K562 (cell line): ENCODE measurements around the gene PRKAR1B. TPM values are rescaled to one million over a fixed set of nuclear protein-coding genes. Genes with fewer than 3 reads are reported as not detected.

Experiments
- ATAC-seq: fragments of 200-7000 bp; cut with Tn5 transposase; 3 replicates; pipeline ENCODE4 v1.9.1; 2020; ENCODE audit warnings: moderate library complexity
- BruUV-seq: library from RNA; stranded (reverse); fragments of 400-500 nt; replicated peaks from 2 replicates; lab custom pipeline; 2021; lab: Mats Ljungman, UMichigan
- CTCF ChIA-PET: fragments of 300-600 bp; formaldehyde crosslinking; extraction: SDS; loops from one replicate; lab custom pipeline; 2021; ENCODE audit warnings: low intra/inter-chr PET ratio; lab: Yijun Ruan, JAX
- POLR2A ChIA-PET: fragments of 300-600, 350-650 bp; sonication (Branson Sonifier 250); formaldehyde crosslinking; extraction: SDS; loops from one replicate; lab custom pipeline; 2021; ENCODE audit warnings: antibody characterized with exemption, inconsistent platforms; lab: Yijun Ruan, JAX
- DNase-seq, 4 experiments: peaks; one replicate each; pipeline versions ENCODE4 v3.0.0 to v3.0.0-alpha.2; 2011 to 2018; ENCODE audit warnings: low spot score in 3 of 4, mixed read lengths in 3 of 4; ENCODE audit errors: extremely low read depth in 1 of 4
- FAIRE-seq: peaks from 2 replicates; lab custom pipeline; 2011; peaks lifted over from hg19 to GRCh38; lab: Jason Lieb, UNC
- H2AFZ ChIP-seq: 2 replicates; pipeline ENCODE4 v1.6.0; 2011; ENCODE audit warnings: low read depth, low read length, control low read depth, inconsistent platforms
- H3K27ac ChIP-seq: fragments of 200-600 bp; 3 replicates; pipeline ENCODE4 v1.8.0; 2011; ENCODE audit warnings: low read depth, mild to moderate bottlenecking, control low read depth, inconsistent platforms, low read length, moderate library complexity, mixed read lengths; ENCODE audit errors: extremely low read depth
- H3K27me3 ChIP-seq, 2 experiments: fragments of 300-600 bp in 1 of 2; 2 replicates in 1 of 2; 3 replicates in 1 of 2; pipeline versions ENCODE4 v1.6.0 to v1.8.0; 2011; ENCODE audit warnings: inconsistent platforms in 2 of 2, low read length in 2 of 2, mild to moderate bottlenecking in 1 of 2, mixed read lengths in 1 of 2, moderate library complexity in 1 of 2; ENCODE audit not compliant: control insufficient read depth in 2 of 2, insufficient read depth in 2 of 2
- H3K36me3 ChIP-seq: fragments of 300-600 bp; 3 replicates; pipeline ENCODE4 v1.8.0; 2011; ENCODE audit warnings: mild to moderate bottlenecking, low read length, inconsistent platforms; ENCODE audit not compliant: control insufficient read depth, insufficient read depth
- H3K4me1 ChIP-seq, 2 experiments: fragments of 200-600 bp in 1 of 2; replicated peaks in 1 of 2; 2 replicates in 1 of 2; 3 replicates in 1 of 2; pipeline versions ENCODE4 v1.5.1 to v1.8.0; 2011; ENCODE audit warnings: inconsistent platforms in 2 of 2, low read length in 2 of 2, mild to moderate bottlenecking in 1 of 2, mixed read lengths in 1 of 2, moderate library complexity in 1 of 2; ENCODE audit not compliant: control insufficient read depth in 2 of 2, insufficient read depth in 2 of 2
- H3K4me2 ChIP-seq: 2 replicates; pipeline ENCODE4 v1.6.1; 2011; ENCODE audit warnings: low read length, control low read depth, inconsistent platforms, mixed read lengths; ENCODE audit not compliant: insufficient read depth
- H3K4me3 ChIP-seq: fragments of 200-600 bp; sonication (generic), shearing (Covaris generic); 2 replicates; pipeline ENCODE4 v1.5.1; 2016; ENCODE audit warnings: control low read depth, inconsistent platforms
- H3K79me2 ChIP-seq: fragments of 200-600 bp; 3 replicates; pipeline ENCODE4 v1.8.0; 2011; ENCODE audit warnings: low read length, inconsistent platforms; ENCODE audit not compliant: control insufficient read depth, insufficient read depth
- H3K9ac ChIP-seq, 2 experiments: 2 replicates each; pipeline versions ENCODE4 v1.6.0 to v1.6.1; 2011; ENCODE audit warnings: low read depth in 2 of 2, low read length in 2 of 2, control low read depth in 1 of 2, inconsistent platforms in 1 of 2, mild to moderate bottlenecking in 1 of 2, mixed read lengths in 1 of 2; ENCODE audit not compliant: insufficient read depth in 1 of 2
- H3K9me1 ChIP-seq: one replicate; pipeline ENCODE4 v1.6.0; 2011; ENCODE audit warnings: inconsistent platforms, mild to moderate bottlenecking, low read length, moderate library complexity; ENCODE audit not compliant: control insufficient read depth, insufficient read depth
- H3K9me3 ChIP-seq: replicated peaks from 2 replicates; pipeline ENCODE4 v1.5.1; 2011; ENCODE audit warnings: low read depth, low read length, inconsistent platforms; ENCODE audit not compliant: control insufficient read depth, insufficient read depth
- H4K20me1 ChIP-seq: replicated peaks from 2 replicates; pipeline ENCODE4 v1.6.1; 2011; ENCODE audit warnings: low read length, inconsistent platforms, mixed read lengths; ENCODE audit not compliant: control insufficient read depth, insufficient read depth
- BCLAF1 ChIP-seq, 2 experiments: fragments of 450-650 bp in 1 of 2; IDR thresholded peaks; 2 replicates each; pipeline ENCODE4 v1.6.1; 2011 to 2017; ENCODE audit warnings: low read depth in 2 of 2, antibody characterized with exemption in 1 of 2, borderline replicate concordance in 1 of 2, low read length in 1 of 2, mild to moderate bottlenecking in 1 of 2, mixed read lengths in 1 of 2; ENCODE audit not compliant: control insufficient read depth in 1 of 2
- CREBBP ChIP-seq: IDR thresholded peaks from one replicate; pipeline ENCODE4 v1.6.1; 2012; ENCODE audit warnings: low read depth, mild to moderate bottlenecking, control low read depth, inconsistent platforms, low read length
- HNRNPL ChIP-seq: fragments of 200-400 bp; formaldehyde crosslinking; IDR thresholded peaks from 2 replicates; pipeline ENCODE4 v1.6.1; 2017; ENCODE audit warnings: low read depth, mild to moderate bottlenecking, low read length
- MEF2A ChIP-seq: IDR thresholded peaks from 2 replicates; pipeline ENCODE4 v1.6.1; 2011; ENCODE audit warnings: low read depth, mild to moderate bottlenecking, low read length, moderate library complexity; ENCODE audit not compliant: control insufficient read depth
- MTF1 ChIP-seq: fragments of 250-450 bp; sonication (Bioruptor Pico); IDR thresholded peaks from 2 replicates; pipeline ENCODE4 v1.9.0; 2021; ENCODE audit warnings: moderate library complexity, mild to moderate bottlenecking, inconsistent platforms, borderline replicate concordance
- NR1H2 ChIP-seq: sonication (generic); formaldehyde crosslinking; IDR thresholded peaks from 2 replicates; pipeline ENCODE4 v1.4.0; 2020; ENCODE audit warnings: mild to moderate bottlenecking, missing genetic modification reagents
- PRDM10 ChIP-seq: fragments of 450-650 bp; IDR thresholded peaks from 2 replicates; pipeline ENCODE4 v1.6.1; 2018; ENCODE audit not compliant: partially characterized antibody
- RFX7 ChIP-seq: fragments of 250-450 bp; sonication (Bioruptor Pico); IDR thresholded peaks from 2 replicates; pipeline ENCODE4 v1.5.1; 2021; ENCODE audit warnings: mild to moderate bottlenecking
- SLC30A9 ChIP-seq: fragments of 250-450 bp; sonication (Bioruptor Pico); IDR thresholded peaks from 2 replicates; pipeline ENCODE4 v1.8.0; 2022; ENCODE audit warnings: mild to moderate bottlenecking, moderate library complexity
- TCF3 ChIP-seq: sonication (generic); formaldehyde crosslinking; IDR thresholded peaks from 2 replicates; pipeline ENCODE4 v1.4.0; 2020; ENCODE audit warnings: mild to moderate bottlenecking, missing genetic modification reagents
- TFAM ChIP-seq: fragments of 250-450 bp; sonication (Bioruptor Pico); conservative IDR thresholded peaks from 2 replicates; pipeline ENCODE4 v1.5.0; 2021; ENCODE audit warnings: mild to moderate bottlenecking, moderate library complexity
- ZFP30 ChIP-seq: fragments of 250-450 bp; sonication (Bioruptor Pico); IDR thresholded peaks from 2 replicates; pipeline ENCODE4 v1.8.0; 2022; ENCODE audit warnings: moderate library complexity, mild to moderate bottlenecking, inconsistent platforms, borderline replicate concordance
- ZNF165 ChIP-seq: fragments of 250-450 bp; sonication (Bioruptor Pico); IDR thresholded peaks from 2 replicates; pipeline ENCODE4 v1.4.0; 2020; ENCODE audit warnings: borderline replicate concordance
- ZNF282 ChIP-seq: sonication (generic); formaldehyde crosslinking; IDR thresholded peaks from 2 replicates; pipeline ENCODE4 v1.8.1; 2023; ENCODE audit warnings: missing genetic modification reagents
- WGBS: fragments of 100-300 bp; shearing (Covaris generic); methylation state at CpG from one replicate; pipeline ENCODE4 v1.1.6; 2016; ENCODE audit warnings: low coverage, mixed read lengths; ENCODE audit not compliant: insufficient coverage; ENCODE audit errors: missing lambda C conversion rate; 5-methylcytosine and 5-hydroxymethylcytosine counted together
- in situ Hi-C: fragments of 300-500 bp; cut with MboI; formaldehyde crosslinking; loops from 4 replicates; pipeline ENCODE4 v1.15.0; 2018; ENCODE audit warnings: inconsistent platforms, mixed read lengths
- intact Hi-C: fragments of 100-400 bp; cut with micrococcal nuclease; formaldehyde crosslinking; loops from 2 replicates; pipeline ENCODE4 v1.14.2; 2022
- polyA plus RNA-seq, 8 experiments: library from polyadenylated mRNA; depleted of rRNA in 4 of 8; stranded (reverse) in 5 of 8; unstranded in 3 of 8; fragments of >200 nt; fragmentation: Nextera tagmentation in 2 of 8; fragmentation: Illumina TruSeq in 1 of 8; extraction: Ambion mirVana in 2 of 8; extraction: Trizol in 1 of 8; gene quantifications; 2 replicates each; pipeline versions ENCODE4 v1.2.1 to v1.2.3, GENCODE V29; 2011 to 2014; ENCODE audit warnings: inconsistent platforms in 1 of 8, missing spikeins in 1 of 8
- total RNA-seq, 7 experiments: library from RNA; depleted of rRNA in 6 of 7; stranded (reverse); fragments of >200 nt in 6 of 7; fragmentation: Illumina TruSeq in 2 of 7; extraction: Trizol in 2 of 7; gene quantifications; 2 replicates each; pipeline versions ENCODE4 v1.2.1 to v1.2.3, GENCODE V29; 2011 to 2021; ENCODE audit warnings: low replicate concordance in 1 of 7

Gene PRKAR1B
- total and polyA plus RNA-seq, 9 of the 15 experiments (the other 6 are each of a cell fraction or from before 2014, with no cell fraction given): 0.99 to 30.5 (median 12.7) TPM

- peak overlapping the region in 1 of 2 experiments; percentile 56; a peak in 1 of 4 replicates for H3K9ac ChIP-seq
- 23% methylated on average over 13 of the region's 15 CpGs for WGBS
- POLR2A ChIA-PET: interaction anchor here (0.6 to 1.0 kb wide), 2 partner anchors 10 to 191 kb away, joined by 3 to 4 read pairs; no protein-coding TSS in a partner anchor
- H3K27ac ChIP-seq: no peak overlapping the region
- no peaks in the 10 kb centered on the region for H3K79me2 ChIP-seq
- peaks cover 0 to 22% of the 10 kb centered on the region in 2 experiments; a peak in 3 of 5 replicates for H3K4me1 ChIP-seq
- peak; percentile 67 for ATAC-seq
- H3K4me3 ChIP-seq: no peak overlapping the region
- peaks cover 0 to 16% of the 10 kb centered on the region in 2 experiments; a peak in 2 of 5 replicates for H3K27me3 ChIP-seq
- in situ Hi-C loops (no loop called here), intact Hi-C loops (no loop called here)
- peak; percentile 54 for FAIRE-seq
- H3K9me1 ChIP-seq: no peaks in the 10 kb centered on the region
- 0 out of 2 replicates have a peak, but pooled peaks cover 4% of the 10 kb centered on the region for H4K20me1 ChIP-seq
- BruUV-seq: no TSS peak
- 0 out of 2 replicates have a peak, but pooled peaks cover 3% of the 10 kb centered on the region for H3K9me3 ChIP-seq
- CTCF ChIA-PET: no interaction called here
- H2AFZ ChIP-seq: no peak overlapping the region
- H3K36me3 ChIP-seq: no peaks in the 10 kb centered on the region
- DNase-seq: no peak
- no peak overlapping the region for H3K4me2 ChIP-seq
- no peak for TF ChIP-seq TCF3 (CRISPR knock-in tag)
- TF ChIP-seq ZFP30 (CRISPR knock-in tag): no peak
- TF ChIP-seq ZNF282 (CRISPR knock-in tag): no peak
- TF ChIP-seq RFX7 (CRISPR knock-in tag): no peak
- no peak for TF ChIP-seq NR1H2
- no peak for TF ChIP-seq MTF1 (CRISPR knock-in tag)
- no peak for TF ChIP-seq BCLAF1 (IDR thresholded peaks at IDR 0.05; ENCODE audit: borderline replicate concordance in 1 of 2, control insufficient read depth in 1 of 2, low read depth in 2 of 2, low read length in 1 of 2)
- TF ChIP-seq CREBBP: no peak
- no peak for TF ChIP-seq SLC30A9 (CRISPR knock-in tag)
- TF ChIP-seq TFAM (CRISPR knock-in tag): no peak
- TF ChIP-seq ZNF165: no peak
- TF ChIP-seq PRDM10: no peak
- no peak for TF ChIP-seq MEF2A
- TF ChIP-seq HNRNPL: no peak
These were observed 194.5 kb downstream of the PRKAR1B start for GRCh38 chr7:532379-533143.
